ENCODE results near the gene DGKE.

Gene DGKE

GRCh38 chr17:56849131-56849530 is 15.2 kb downstream of the DGKE start (continued):
- TF ChIP-seq ZNF433 (tag by site-specific recombination; IDR thresholded peaks at IDR 0.05; ENCODE audit: low read depth): no peak

- Histone ChIP-seq H3K27ac (ENCODE audit: extremely low read depth, low read depth, low read length) (no peak overlapping the region), H3K9me3 (ENCODE audit: control insufficient read depth, insufficient read depth, low read depth, low read length) (no peaks in the 10 kb centered on the region), H3K4me3 (ENCODE audit: low read depth, low read length) (no peak overlapping the region), H3K36me3 (ENCODE audit: control insufficient read depth in 2 of 2, insufficient read depth in 1 of 2, low read length in 2 of 2) (peaks cover 68 to 74% of the 10 kb centered on the region in 2 experiments), H3K4me1 (ENCODE audit: control insufficient read depth, insufficient read depth, low read length) (no peaks in the 10 kb centered on the region)
- ChIA-PET CTCF (interaction anchor here (0.5 to 1.1 kb wide), 2 partner anchors 31 to 1149 kb away, joined by 3 to 4 read pairs; no protein-coding TSS in a partner anchor), POLR2A (interaction anchor here (0.7 kb wide), 1 partner anchor 21 kb away, joined by 3 read pairs; no protein-coding TSS in a partner anchor)
- TF ChIP-seq ZNF76 (tag by site-specific recombination; IDR thresholded peaks at IDR 0.05; ENCODE audit: borderline replicate concordance, low read depth) (no peak), ZNF521 (tag by site-specific recombination; IDR thresholded peaks at IDR 0.05) (no peak), ZNF362 (tag by site-specific recombination; IDR thresholded peaks at IDR 0.05) (no peak), ZNF785 (tag by site-specific recombination; IDR thresholded peaks at IDR 0.05) (no peak), ZNF639 (tag by site-specific recombination; IDR thresholded peaks at IDR 0.05) (no peak), ZNF324 (tag by site-specific recombination; IDR thresholded peaks at IDR 0.05) (no peak), PRDM6 (tag by site-specific recombination; IDR thresholded peaks at IDR 0.05) (no peak)
Measured at GRCh38 chr17:56850591-56850990, 16.6 kb downstream of the DGKE start.

GRCh38 chr17:56851008-56851407 is 17.1 kb downstream of the DGKE start:
- TF ChIP-seq MYNN (tag by site-specific recombination; IDR thresholded peaks at IDR 0.05; ENCODE audit: borderline replicate concordance) (no peak), ZNF132 (tag by site-specific recombination; IDR thresholded peaks at IDR 0.05; ENCODE audit: borderline replicate concordance) (no peak), ZNF768 (tag by site-specific recombination; IDR thresholded peaks at IDR 0.05) (no peak), ZFP3 (tag by site-specific recombination; IDR thresholded peaks at IDR 0.05; ENCODE audit: low read depth) (no peak), ZNF624 (tag by site-specific recombination; IDR thresholded peaks at IDR 0.05) (no peak)
- Histone ChIP-seq H3K4me3 (ENCODE audit: low read depth, low read length) (no peak overlapping the region), H3K4me1 (ENCODE audit: control insufficient read depth, insufficient read depth, low read length) (no peaks in the 10 kb centered on the region), H3K9me3 (ENCODE audit: control insufficient read depth, insufficient read depth, low read depth, low read length) (no peaks in the 10 kb centered on the region), H3K27ac (ENCODE audit: extremely low read depth, low read depth, low read length) (no peak overlapping the region), H3K36me3 (ENCODE audit: control insufficient read depth in 2 of 2, insufficient read depth in 1 of 2, low read length in 2 of 2) (peaks cover 68 to 73% of the 10 kb centered on the region in 2 experiments)
- CTCF ChIA-PET: interaction anchor here (0.5 to 1.1 kb wide), 2 partner anchors 32 to 1148 kb away, joined by 3 to 4 read pairs; no protein-coding TSS in a partner anchor
- POLR2A ChIA-PET: interaction anchor here (0.7 kb wide), 1 partner anchor 21 kb away, joined by 3 read pairs; no protein-coding TSS in a partner anchor

GRCh38 chr17:56861899-56862298 is 27.9 kb downstream of the DGKE start:
- Histone ChIP-seq H3K4me3 (ENCODE audit: low read depth, low read length) (no peak overlapping the region), H3K9me3 (ENCODE audit: control insufficient read depth, insufficient read depth, low read depth, low read length) (no peaks in the 10 kb centered on the region), H3K36me3 (ENCODE audit: control insufficient read depth in 2 of 2, insufficient read depth in 1 of 2, low read length in 2 of 2) (peaks cover 62 to 63% of the 10 kb centered on the region in 2 experiments), H3K27ac (ENCODE audit: extremely low read depth, low read depth, low read length) (no peak overlapping the region), H3K4me1 (ENCODE audit: control insufficient read depth, insufficient read depth, low read length) (no peaks in the 10 kb centered on the region)
- ChIA-PET CTCF (interaction anchor here (1.0 kb wide), 1 partner anchor 17 kb away, joined by 3 read pairs; no protein-coding TSS in a partner anchor), POLR2A (no interaction called here)
- no peak for TF ChIP-seq ZSCAN5A (tag by site-specific recombination; IDR thresholded peaks at IDR 0.05)
- no peak for TF ChIP-seq ZNF138 (tag by site-specific recombination; IDR thresholded peaks at IDR 0.05; ENCODE audit: borderline replicate concordance)
- TF ChIP-seq ZNF530 (tag by site-specific recombination; IDR thresholded peaks at IDR 0.05; ENCODE audit: low read depth): no peak
- no peak for TF ChIP-seq ZNF792 (tag by site-specific recombination; IDR thresholded peaks at IDR 0.05)
- TF ChIP-seq ZNF248 (tag by site-specific recombination; IDR thresholded peaks at IDR 0.05): no peak
- no peak for TF ChIP-seq ZNF394 (tag by site-specific recombination; IDR thresholded peaks at IDR 0.05; ENCODE audit: borderline replicate concordance)
- TF ChIP-seq ZNF645 (tag by site-specific recombination; IDR thresholded peaks at IDR 0.05): no peak

Measured in HEK293 (cell line).